PFSK-1 (cell line): ENCODE results near the gene CBY1.

ENCODE experiments used
- FOXP2 ChIP-seq: optimal IDR thresholded peaks from 2 replicates; pipeline ENCODE3; 2011; ENCODE audit warnings: borderline replicate concordance, control low read depth, inconsistent platforms; ENCODE audit not compliant: insufficient read depth; ENCODE audit errors: extremely low read length, extremely low read depth
- POLR2AphosphoS5 ChIP-seq: IDR thresholded peaks from 2 replicates; pipeline ENCODE4 v1.6.1; 2012; ENCODE audit warnings: low read depth, mild to moderate bottlenecking, control low read depth, low read length, moderate library complexity
- REST ChIP-seq, 2 experiments: IDR thresholded peaks; 2 replicates each; pipeline versions ENCODE4 v1.6.1 to v1.8.0; 2011 to 2012; ENCODE audit warnings: low read depth in 2 of 2, low read length in 2 of 2, control low read depth in 1 of 2, inconsistent platforms in 1 of 2, mild to moderate bottlenecking in 1 of 2, moderate library complexity in 1 of 2; ENCODE audit not compliant: insufficient read depth in 1 of 2
- SIN3A ChIP-seq: IDR thresholded peaks from 2 replicates; pipeline ENCODE4 v1.6.1; 2012; ENCODE audit warnings: mild to moderate bottlenecking, low read length, moderate library complexity, borderline replicate concordance; ENCODE audit not compliant: insufficient read depth
- TAF1 ChIP-seq: IDR thresholded peaks from 2 replicates; pipeline ENCODE4 v1.6.1; 2012; ENCODE audit warnings: low read length, control low read depth, borderline replicate concordance; ENCODE audit not compliant: insufficient read depth

Gene CBY1

GRCh38 chr22:38612217-38613006 is 44.0 kb upstream of the CBY1 start:
- TF ChIP-seq TAF1 (no peak), POLR2AphosphoS5 (no peak), FOXP2 (no peak), REST (IDR thresholded peaks at IDR 0.05; ENCODE audit: insufficient read depth in 1 of 2, low read depth in 2 of 2, low read length in 2 of 2) (no peak), SIN3A (no peak)

- no peak for TF ChIP-seq SIN3A
- no peak for TF ChIP-seq REST (IDR thresholded peaks at IDR 0.05; ENCODE audit: insufficient read depth in 1 of 2, low read depth in 2 of 2, low read length in 2 of 2)
- TF ChIP-seq FOXP2, result no peak
- no peak for TF ChIP-seq POLR2AphosphoS5
- TF ChIP-seq TAF1, result no peak
These were observed 42.9 kb upstream of the CBY1 start for GRCh38 chr22:38613588-38613987.

GRCh38 chr22:38614332-38615063 is 41.9 kb upstream of the CBY1 start:
- no peak for TF ChIP-seq REST (IDR thresholded peaks at IDR 0.05; ENCODE audit: insufficient read depth in 1 of 2, low read depth in 2 of 2, low read length in 2 of 2)
- TF ChIP-seq POLR2AphosphoS5, result no peak
- no peak for TF ChIP-seq TAF1
- no peak for TF ChIP-seq SIN3A
- TF ChIP-seq FOXP2, result no peak

GRCh38 chr22:38618258-38618657 is 38.2 kb upstream of the CBY1 start:
- no peak for TF ChIP-seq POLR2AphosphoS5

GRCh38 chr22:38618682-38619081 is 37.8 kb upstream of the CBY1 start:
- TF ChIP-seq REST (IDR thresholded peaks at IDR 0.05; ENCODE audit: insufficient read depth in 1 of 2, low read depth in 2 of 2, low read length in 2 of 2) (no peak), FOXP2 (no peak), POLR2AphosphoS5 (no peak), TAF1 (no peak), SIN3A (no peak)
